SJSA1 (cell line): ENCODE results near the gene HS1BP3. TPM values are rescaled to one million over a fixed set of nuclear protein-coding genes. Genes with fewer than 3 reads are reported as not detected.

ENCODE experiments used
- DNase-seq, 2 experiments: peaks; one replicate each; pipeline ENCODE4 v3.0.0-alpha.2; 2015 to 2020; ENCODE audit warnings: low spot score in 2 of 2, low read depth in 1 of 2
- H3K27ac ChIP-seq: fragments of 250-450 bp; sonication (Bioruptor Pico); 2 replicates; pipeline ENCODE4 v1.5.1; 2020; ENCODE audit warnings: mild to moderate bottlenecking, moderate library complexity
- H3K27me3 ChIP-seq: fragments of 250-450 bp; sonication (Bioruptor Pico); replicated peaks from 2 replicates; pipeline ENCODE4 v1.5.1; 2020; ENCODE audit warnings: mild to moderate bottlenecking, moderate library complexity
- H3K36me3 ChIP-seq: fragments of 250-450 bp; sonication (Bioruptor Pico); 2 replicates; pipeline ENCODE4 v1.5.1; 2020; ENCODE audit warnings: mild to moderate bottlenecking
- H3K4me1 ChIP-seq: fragments of 250-450 bp; sonication (Bioruptor Pico); replicated peaks from 2 replicates; pipeline ENCODE4 v1.6.1; 2021; ENCODE audit warnings: mild to moderate bottlenecking
- H3K4me3 ChIP-seq: fragments of 250-450 bp; sonication (Bioruptor Pico); 2 replicates; pipeline ENCODE4 v1.5.1; 2020; ENCODE audit warnings: mild to moderate bottlenecking
- H3K9me3 ChIP-seq: fragments of 250-450 bp; sonication (Bioruptor Pico); replicated peaks from 2 replicates; pipeline ENCODE4 v1.5.1; 2020; ENCODE audit warnings: mild to moderate bottlenecking
- total RNA-seq: library from RNA; depleted of rRNA; stranded (reverse); fragments of >200 nt; shearing (Covaris generic); gene quantifications from 2 replicates; pipeline ENCODE4 v1.2.3, GENCODE V29; 2014

HS1BP3 gene
- total RNA-seq, 1 experiment from 2014 or later = 17.2 TPM

DNA sequence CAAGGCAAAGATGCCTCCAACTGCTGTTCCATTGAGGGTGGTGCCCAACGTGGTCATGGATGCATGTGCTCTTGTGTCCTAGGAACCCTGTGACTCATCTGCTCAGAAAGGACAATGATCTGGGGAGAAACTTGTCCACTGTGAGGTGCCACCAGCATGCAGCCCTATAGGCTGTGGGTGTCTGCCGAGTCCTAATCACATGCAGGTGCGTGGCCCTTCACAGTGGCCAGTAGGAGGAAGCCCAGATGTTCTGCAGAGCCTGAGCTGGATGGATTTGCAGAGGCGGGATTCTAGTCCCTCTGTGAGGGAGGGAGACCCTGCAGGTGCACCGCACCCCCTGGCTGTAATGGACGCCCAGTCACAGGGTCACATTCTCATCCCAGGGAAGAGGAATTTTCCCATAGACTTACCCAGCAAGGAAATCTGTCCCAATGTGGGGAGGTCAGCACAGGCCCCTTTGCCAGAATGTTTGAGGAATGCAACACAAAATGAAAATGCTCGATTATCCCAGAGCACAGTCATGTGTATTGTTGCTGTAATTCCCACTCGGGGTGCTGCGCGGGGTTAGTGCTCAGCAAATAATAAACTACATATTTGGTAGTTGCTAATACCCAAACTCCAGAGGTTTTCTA lies 30.0 kb upstream of the HS1BP3 start:
- no peaks in the 10 kb centered on the region for H3K27me3 ChIP-seq
- no peaks in the 10 kb centered on the region for H3K4me1 ChIP-seq
- H3K36me3 ChIP-seq = peaks cover 7% of the 10 kb centered on the region; the same call in 1 of the 2 replicates
- DNase-seq = no peak
- no peaks in the 10 kb centered on the region for H3K9me3 ChIP-seq
- no peak overlapping the region for H3K4me3 ChIP-seq
- H3K27ac ChIP-seq = no peak overlapping the region

DNA sequence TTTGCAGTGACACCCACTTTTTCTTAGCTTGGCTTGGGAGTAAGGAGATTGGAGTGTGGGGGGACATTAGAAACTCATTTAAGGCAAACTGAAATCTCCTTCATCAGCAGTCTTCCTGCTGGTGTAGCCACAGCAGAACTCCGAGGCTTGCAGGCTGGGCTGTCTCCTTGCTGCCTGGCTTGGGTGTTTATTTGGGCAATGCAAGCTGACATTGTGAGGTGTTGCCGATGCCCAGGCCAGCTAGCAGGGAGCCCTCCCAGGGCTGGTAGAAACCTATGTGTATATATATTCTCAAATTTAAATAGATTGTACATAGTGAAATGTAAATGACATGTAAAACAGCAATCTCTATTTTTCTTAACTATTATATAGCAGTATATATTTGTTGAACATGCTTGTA lies 27.9 kb upstream of the HS1BP3 start:
- Histone ChIP-seq H3K27me3 (no peaks in the 10 kb centered on the region), H3K36me3 (peaks cover 4% of the 10 kb centered on the region; the same call in 1 of the 2 replicates), H3K27ac (no peak overlapping the region), H3K4me3 (no peak overlapping the region), H3K4me1 (no peaks in the 10 kb centered on the region), H3K9me3 (no peaks in the 10 kb centered on the region)
- no peak for DNase-seq

DNA sequence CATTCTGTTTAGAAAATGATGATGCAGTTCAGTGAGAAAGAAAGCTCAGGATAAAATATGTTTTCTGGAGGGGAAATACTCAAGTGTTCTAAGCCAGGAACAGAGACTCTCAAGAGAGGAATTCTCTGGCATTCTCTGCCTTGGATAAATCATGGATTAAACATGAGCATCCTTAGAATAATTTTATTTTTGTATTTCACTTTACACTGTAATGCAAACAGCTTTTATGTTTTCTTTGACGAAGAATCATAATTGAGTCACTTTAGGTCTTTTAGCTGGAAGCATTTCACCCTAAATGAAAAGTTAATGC lies 27.1 kb upstream of the HS1BP3 start:
- peaks cover 3% of the 10 kb centered on the region; the same call in 1 of the 2 replicates for H3K27me3 ChIP-seq
- H3K36me3 ChIP-seq = peaks cover 4% of the 10 kb centered on the region; the same call in 1 of the 2 replicates
- H3K9me3 ChIP-seq = no peaks in the 10 kb centered on the region
- H3K4me1 ChIP-seq = no peaks in the 10 kb centered on the region
- DNase-seq = no peak
- no peak overlapping the region for H3K4me3 ChIP-seq
- no peak overlapping the region for H3K27ac ChIP-seq

DNA sequence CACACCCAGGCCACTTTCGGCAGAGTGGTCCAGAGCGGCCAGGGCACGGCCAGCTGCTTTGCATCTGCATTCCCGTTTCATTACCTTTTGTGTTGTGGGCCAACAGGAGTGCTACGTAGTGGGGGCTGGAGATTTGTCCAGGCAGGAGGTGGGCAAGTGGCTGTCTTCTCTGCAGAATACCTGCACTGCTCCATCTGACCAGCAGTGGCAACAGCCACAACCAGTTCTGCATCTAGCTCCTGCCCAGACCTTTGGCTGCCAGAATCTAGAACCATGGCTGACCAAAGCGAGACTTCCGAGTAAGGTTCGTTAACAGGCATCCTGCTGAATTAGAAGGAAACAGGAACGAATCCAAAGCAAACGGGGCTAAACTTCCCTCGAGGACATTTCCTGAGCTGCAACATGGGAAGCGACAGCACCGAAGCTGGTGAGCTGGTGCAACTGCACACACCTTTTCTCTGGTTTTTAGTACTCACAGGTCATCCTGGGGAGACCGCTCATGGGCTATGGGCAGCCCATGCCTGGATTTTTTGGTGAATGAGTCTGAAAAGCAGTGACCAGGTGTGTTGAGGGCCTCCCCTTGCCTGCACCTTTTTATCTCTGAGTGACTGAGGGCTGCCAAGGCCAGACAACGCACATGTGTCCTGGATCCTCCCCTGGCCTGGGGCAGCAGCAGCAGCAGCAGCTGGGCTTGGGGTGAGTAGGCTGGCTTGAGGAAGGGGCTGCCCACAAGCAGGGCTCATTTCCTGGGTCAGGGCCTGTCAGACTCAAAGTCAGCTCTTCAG lies 26.6 kb upstream of the HS1BP3 start:
- H3K36me3 ChIP-seq = no peaks in the 10 kb centered on the region; the same call in 1 of the 2 replicates
- H3K27me3 ChIP-seq = peaks cover 4% of the 10 kb centered on the region; the same call in 1 of the 2 replicates
- H3K4me3 ChIP-seq = no peak overlapping the region
- H3K9me3 ChIP-seq = no peaks in the 10 kb centered on the region
- DNase-seq = no peak
- no peak overlapping the region for H3K27ac ChIP-seq
- H3K4me1 ChIP-seq = no peaks in the 10 kb centered on the region

DNA sequence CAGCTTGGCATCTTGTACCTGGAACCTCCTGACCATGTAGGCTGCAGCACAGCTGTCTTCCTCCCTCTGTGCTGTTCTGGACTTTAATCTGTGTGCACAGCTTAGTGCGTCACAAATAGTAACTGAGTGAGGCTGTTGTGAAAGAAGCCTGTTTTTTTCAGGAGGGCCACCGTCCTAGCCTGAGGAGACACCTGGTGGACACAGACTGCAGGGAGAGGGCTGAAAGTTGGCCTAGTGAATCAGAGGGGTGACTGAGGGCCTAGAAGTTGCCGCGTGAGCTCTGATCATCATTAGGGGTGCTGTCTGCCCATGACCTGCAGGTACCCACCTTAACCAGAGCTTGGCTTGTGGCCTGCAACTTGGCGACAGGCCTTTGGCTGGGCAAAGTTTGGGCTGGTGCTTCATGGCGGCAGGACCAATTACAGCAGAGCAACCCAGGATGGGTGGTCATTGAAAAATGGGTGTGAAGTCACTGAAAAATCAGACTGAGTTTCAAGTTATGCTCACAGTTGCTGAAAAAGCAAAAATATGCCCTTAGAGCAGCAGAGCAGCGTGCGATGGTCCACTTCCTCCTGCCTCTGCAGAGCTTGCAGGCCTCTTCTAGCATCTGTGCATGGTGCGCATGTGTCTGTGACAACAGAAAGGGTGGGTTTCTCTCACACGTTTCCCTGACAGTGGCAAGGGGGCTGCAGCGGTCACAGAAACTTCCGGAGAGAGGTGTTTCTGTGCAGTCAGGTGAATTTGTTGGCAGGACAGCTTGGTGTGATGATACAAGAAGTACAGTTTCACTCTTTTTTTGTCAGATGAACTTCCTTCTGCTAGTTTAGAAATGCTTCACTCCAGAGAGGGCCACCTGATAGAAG lies 25.7 kb upstream of the HS1BP3 start:
- H3K36me3 ChIP-seq = no peaks in the 10 kb centered on the region
- H3K27me3 ChIP-seq = peaks cover 4% of the 10 kb centered on the region; the same call in 1 of the 2 replicates
- no peak overlapping the region for H3K27ac ChIP-seq
- H3K4me1 ChIP-seq = no peaks in the 10 kb centered on the region
- DNase-seq = no peak
- no peak overlapping the region for H3K4me3 ChIP-seq
- no peaks in the 10 kb centered on the region for H3K9me3 ChIP-seq

DNA sequence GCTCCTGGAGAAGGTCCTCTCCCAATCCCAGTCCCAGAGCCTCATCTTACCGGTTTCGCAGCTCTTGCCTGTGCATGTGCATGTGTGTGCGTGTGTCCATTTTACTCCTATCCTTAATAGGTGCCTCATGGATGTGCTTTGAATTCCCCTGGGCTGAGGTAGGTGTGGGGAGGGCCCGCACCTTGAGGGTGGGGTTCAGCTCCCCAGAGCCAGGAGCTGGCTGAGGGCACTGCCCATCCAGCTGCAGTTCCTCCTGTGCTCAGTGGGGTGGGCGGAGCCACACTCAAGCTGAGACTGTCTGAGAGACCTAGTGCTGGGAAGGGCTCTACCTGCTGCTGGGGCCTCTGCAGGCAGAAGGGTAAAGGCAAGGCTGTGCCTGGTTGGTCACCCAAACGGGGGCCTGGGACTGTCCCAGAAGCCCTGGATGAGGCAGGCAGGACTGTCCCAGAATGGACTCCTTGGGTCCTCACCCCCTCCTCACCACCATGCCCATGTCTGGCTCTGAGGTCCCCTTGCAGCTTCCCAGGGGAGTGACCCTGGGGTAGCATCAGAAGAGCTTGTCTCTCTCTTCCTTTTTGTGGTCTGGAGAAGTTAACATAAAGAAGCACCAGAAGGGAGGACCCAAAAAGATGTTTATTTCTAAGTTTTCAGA lies 24.9 kb upstream of the HS1BP3 start:
- H3K27me3 ChIP-seq = peaks cover 4% of the 10 kb centered on the region; the same call in 1 of the 2 replicates
- no peak overlapping the region for H3K4me3 ChIP-seq
- no peaks in the 10 kb centered on the region for H3K4me1 ChIP-seq
- no peak overlapping the region for H3K27ac ChIP-seq
- no peak for DNase-seq
- no peaks in the 10 kb centered on the region for H3K36me3 ChIP-seq
- H3K9me3 ChIP-seq = no peaks in the 10 kb centered on the region

DNA sequence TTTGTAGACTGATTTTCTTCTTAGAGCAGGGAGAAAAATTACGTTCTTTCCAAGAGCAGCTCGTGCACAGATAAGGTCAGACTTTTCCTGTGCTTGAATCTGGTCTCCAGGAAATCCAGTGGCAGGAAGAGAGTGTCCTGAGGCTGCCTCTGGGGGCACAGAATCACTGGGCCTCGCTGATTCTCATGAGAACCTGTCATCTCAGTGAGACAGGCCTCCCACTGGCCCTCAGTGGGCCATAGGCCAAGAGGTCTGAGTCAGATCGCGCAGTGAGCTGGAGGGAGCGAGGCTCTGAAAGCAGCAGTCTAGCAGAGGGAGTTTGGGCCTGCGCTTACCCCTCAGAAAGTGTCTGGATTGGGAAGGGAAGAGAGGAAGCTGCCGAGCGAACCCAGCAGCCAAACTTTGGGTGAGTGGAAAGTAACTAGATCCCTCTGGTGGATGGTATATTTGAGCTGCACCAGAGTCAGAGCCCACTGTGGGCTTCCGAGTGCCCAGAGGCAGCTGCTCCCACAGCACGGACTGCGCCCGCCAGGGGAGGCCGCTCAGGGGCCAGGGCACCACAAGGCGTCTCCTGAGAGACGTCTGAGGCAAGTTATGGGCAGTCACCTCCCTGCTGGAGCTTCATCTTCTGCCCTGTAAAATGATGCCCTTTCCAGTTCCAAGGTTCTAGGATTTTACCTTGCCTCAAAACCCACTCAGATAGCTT lies 24.2 kb upstream of the HS1BP3 start:
- Histone ChIP-seq H3K9me3 (no peaks in the 10 kb centered on the region), H3K4me3 (no peak overlapping the region), H3K27me3 (peaks cover 4% of the 10 kb centered on the region; the same call in 1 of the 2 replicates), H3K27ac (no peak overlapping the region), H3K36me3 (no peaks in the 10 kb centered on the region), H3K4me1 (no peaks in the 10 kb centered on the region)
- DNase-seq = no peak

DNA sequence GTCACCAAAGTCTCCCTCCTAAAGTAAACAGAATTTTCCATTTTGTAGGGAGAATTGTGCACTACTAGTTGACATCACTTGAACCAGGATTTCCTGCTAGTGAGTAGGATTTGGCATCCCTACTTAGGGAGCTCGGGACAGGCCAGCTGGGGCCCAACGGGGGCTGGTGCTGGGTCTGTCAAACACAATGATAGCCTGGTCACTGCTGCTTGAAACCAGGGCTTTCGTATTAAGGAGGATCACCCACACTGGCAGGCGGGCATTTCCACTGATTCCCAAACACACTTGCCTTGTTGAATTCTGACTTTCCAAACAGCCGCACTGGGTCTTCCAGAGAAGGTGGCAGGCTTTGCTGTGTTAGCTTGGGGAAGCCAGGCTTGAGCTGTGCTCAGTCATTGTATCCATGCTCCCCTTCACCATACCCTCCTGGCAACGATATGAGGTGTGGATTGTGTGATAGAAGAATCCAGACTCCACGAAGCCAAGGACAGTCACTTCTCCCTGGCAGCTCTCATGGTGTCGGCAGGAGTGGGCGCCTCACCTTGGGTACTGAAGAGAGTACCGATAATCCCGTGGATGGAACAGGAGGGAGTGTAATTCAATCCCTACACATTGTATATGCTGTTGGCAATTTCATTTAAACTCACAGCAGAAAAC lies 23.5 kb upstream of the HS1BP3 start:
- H3K27me3 ChIP-seq = peaks cover 4% of the 10 kb centered on the region; the same call in 1 of the 2 replicates
- DNase-seq = no peak
- H3K9me3 ChIP-seq = no peaks in the 10 kb centered on the region
- H3K36me3 ChIP-seq = no peaks in the 10 kb centered on the region
- no peak overlapping the region for H3K4me3 ChIP-seq
- H3K27ac ChIP-seq = no peak overlapping the region
- no peaks in the 10 kb centered on the region for H3K4me1 ChIP-seq

DNA sequence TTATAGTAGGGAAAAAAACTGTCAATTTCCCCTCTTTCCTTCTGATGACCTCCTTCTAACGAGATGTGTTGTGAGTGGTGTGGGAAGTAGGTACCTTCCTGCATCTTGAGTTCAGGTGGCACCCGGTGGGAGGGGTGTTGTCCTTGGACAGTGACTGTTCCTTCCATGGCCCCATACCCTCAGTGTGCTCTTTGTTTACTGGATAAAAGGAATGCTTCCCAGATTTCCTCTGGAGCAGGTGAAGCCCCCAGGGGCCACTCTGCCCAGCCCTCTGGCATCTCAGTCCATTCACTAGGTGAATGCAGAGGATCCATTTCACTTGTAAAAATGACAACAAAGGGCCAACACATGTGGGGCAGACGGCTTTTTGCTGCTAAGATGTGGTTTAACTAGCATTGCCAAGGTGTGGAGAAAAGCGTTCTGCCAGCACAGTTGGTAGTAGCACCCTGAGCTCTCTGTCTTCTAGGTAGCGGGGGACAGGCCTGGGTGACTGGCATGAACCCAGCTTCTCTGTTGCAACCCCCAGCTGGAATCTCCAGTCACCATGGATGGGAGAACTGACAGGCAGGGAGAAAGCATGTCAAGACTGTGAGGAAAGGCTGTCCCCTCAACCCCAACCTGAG lies 22.9 kb upstream of the HS1BP3 start:
- Histone ChIP-seq H3K9me3 (no peaks in the 10 kb centered on the region), H3K4me3 (no peak overlapping the region), H3K27ac (no peak overlapping the region), H3K27me3 (peaks cover 4% of the 10 kb centered on the region; the same call in 1 of the 2 replicates), H3K36me3 (no peaks in the 10 kb centered on the region), H3K4me1 (no peaks in the 10 kb centered on the region)
- DNase-seq = no peak

DNA sequence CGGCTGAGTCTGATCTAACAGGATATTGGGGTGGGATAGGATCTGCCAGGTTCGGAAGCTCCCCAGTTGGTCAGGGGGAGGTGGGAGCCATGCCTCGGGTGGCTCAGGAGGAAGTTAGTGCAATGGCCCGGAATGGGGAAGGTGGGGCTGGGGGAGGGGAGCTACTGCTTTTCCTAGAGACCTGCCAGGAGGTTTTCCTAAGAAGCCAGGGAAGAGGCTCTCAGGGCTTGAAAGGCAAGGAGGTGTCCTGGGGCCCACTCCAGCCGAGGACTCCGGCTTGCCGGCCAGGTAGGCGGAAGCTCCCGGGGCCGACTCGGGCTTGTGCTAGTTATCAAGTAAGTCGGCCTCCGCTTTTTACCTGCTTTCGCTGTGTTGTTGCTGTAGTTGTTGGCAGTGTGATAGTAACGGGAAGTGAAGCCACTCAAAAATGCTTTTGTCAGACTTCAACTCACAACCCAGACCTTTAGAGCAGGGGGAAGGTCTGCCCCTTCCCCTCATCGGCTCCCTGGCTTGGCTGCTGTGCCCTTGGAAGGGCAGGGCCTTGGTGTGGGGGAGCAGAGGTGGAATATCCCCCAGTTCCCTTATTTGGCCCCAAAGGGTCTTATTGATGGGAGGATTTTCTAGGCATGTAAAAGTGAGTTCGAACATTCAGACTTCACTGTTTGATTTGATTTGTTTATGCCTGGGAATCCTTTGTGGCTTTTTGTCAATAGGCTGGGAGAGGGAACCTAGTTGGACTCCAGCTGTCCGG lies 21.5 kb upstream of the HS1BP3 start:
- no peaks in the 10 kb centered on the region for H3K9me3 ChIP-seq
- H3K4me3 ChIP-seq = no peak overlapping the region
- no peak for DNase-seq
- no peaks in the 10 kb centered on the region for H3K36me3 ChIP-seq
- no peak overlapping the region for H3K27ac ChIP-seq
- peaks cover 16% of the 10 kb centered on the region for H3K27me3 ChIP-seq
- H3K4me1 ChIP-seq = peaks cover 3% of the 10 kb centered on the region

DNA sequence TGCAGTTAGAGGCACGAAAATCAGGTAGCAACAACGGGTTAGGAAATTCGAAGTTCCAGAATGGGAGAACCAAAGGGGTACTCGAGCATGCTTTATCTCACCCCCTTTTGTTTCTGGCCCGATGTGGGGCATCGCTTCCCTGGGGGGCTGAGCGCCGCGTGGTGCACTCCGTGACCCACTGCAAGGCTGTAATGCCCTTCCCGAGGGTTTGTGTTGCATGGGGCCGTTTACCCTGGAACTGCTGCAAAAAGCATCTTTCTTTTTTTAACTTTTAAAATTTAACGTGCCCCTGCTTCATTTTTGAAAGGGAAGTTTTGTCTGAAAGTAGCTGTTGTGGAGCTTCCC lies 20.8 kb upstream of the HS1BP3 start:
- Histone ChIP-seq H3K36me3 (no peaks in the 10 kb centered on the region), H3K4me1 (peaks cover 5% of the 10 kb centered on the region), H3K27me3 (peaks cover 18% of the 10 kb centered on the region), H3K27ac (no peak overlapping the region), H3K9me3 (no peaks in the 10 kb centered on the region), H3K4me3 (no peak overlapping the region)
- no peak for DNase-seq
